NCI-H526 (cell line): ENCODE data around the gene TRAPPC8.

Experiments
- DNase-seq, 2 experiments: peaks; one replicate each; lab custom pipeline; 2025; lab: John Stamatoyannopoulos, UW

TRAPPC8 gene

GRCh38 chr18:31793531-31793930 lies 149.4 kb downstream of the TRAPPC8 start:
- no peak for DNase-seq

GRCh38 chr18:31792580-31792911 lies 150.4 kb downstream of the TRAPPC8 start:
- no peak for DNase-seq

GRCh38 chr18:31791817-31792579 lies 150.9 kb downstream of the TRAPPC8 start:
- no peak for DNase-seq

- DNase-seq: no peak
Observed at GRCh38 chr18:31789409-31789808, 153.5 kb downstream of the TRAPPC8 start.

GRCh38 chr18:31783059-31783458 lies 159.9 kb downstream of the TRAPPC8 start:
- DNase-seq: no peak
